A549 treated with Mapracorat at 1 μM for 4 hours (cell line): Measurements from ENCODE around the gene KRT10. TPM values are rescaled to one million over a fixed set of nuclear protein-coding genes. Genes with fewer than 3 reads are reported as not detected.

Source experiments
- total RNA-seq: library from RNA; stranded (reverse); fragments of 200-300 nt; extraction: Qiagen RNA extraction; gene quantifications from 5 replicates; pipeline ENCODE4 v1.2.3, GENCODE V29; 2022

KRT10 gene
- total RNA-seq = 70.6 to 111 TPM (median 103 TPM) in 5 replicates

GRCh38 chr17:40822132-40822812 is at the start of gene KRT10:
Gene KRT10, minus strand, starts transcription at chr17:40822614. Its CDS starts 29 bp downstream, at chr17:40822585.

DNA sequence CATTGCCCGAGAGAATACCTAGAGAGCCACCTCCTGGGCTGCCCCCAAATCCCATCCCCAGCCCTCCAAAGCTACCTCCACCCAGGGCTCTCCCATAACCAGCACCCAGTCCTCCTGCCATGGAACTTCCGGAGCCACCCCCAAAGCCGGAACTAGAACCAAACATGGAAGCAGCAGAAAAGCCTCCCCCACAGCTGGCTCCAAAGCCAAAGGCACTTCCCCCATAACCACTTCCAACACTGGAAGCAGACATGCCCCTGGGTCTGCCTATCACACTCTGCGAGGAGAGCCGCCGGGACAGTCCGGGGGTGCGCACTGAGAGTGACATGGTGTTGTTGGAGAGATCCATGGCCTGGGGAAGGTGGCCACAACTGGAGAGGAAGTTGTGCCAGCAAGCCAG is 44.4 kb upstream of the KRT10 start, which contains the start of gene KRT12:
Gene KRT12 (minus strand): TSS at position 386 of the 400 bp plus-strand sequence. CDS start 37 bp downstream, at position 349.

DNA sequence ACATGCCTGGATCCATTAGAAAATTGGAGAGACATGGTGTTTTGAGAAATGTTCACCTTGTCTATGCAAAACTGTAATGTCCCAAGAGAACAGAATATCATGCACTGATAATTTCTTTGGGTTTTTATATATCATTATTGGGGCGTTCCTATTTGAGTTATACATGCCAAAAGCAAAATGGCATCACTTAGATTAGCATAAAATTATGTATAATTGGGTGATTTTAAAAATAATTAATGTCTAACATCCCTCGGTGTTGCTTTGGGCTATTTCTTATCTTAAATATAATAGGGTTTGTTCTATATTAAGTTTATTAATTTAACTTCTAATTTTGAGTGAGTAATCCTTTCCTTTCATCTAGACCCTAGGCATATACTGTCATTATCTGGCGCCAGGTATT is 22.6 kb downstream of the KRT10 start, which contains the start of gene KRT28:
Gene KRT28 (minus strand): TSS at position 101 of the 400 bp plus-strand sequence. CDS start 66 bp downstream, at position 35.

GRCh38 chr17:40782450-40782849 is 40.0 kb downstream of the KRT10 start, which contains the start of gene KRT27:
Gene KRT27, minus strand, starts transcription at chr17:40782550. Its CDS starts 57 bp downstream, at chr17:40782493.

DNA sequence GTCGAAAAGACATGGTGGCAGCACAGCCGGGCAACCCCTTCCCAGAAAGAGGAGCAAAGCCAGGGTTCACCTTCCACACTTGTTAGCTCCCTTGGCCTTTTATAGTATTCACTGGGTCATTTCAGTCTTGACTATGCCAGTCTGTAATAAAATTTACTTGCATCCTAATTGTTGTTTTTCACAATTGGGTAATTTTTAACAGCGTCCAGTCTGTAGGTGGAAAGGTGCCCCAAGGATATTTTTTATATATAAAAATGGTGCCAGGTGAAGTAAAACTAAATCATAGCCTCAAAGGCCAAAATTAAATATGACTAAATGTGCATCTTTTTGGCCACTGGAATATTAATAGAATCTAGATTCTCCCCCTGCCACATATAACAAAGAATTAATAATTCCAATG is 50.3 kb downstream of the KRT10 start, which contains the start of gene KRT26:
Gene KRT26 (minus strand): TSS at position 101 of the 400 bp plus-strand sequence. CDS start 88 bp downstream, at position 13.

Other genes with a start within 250 kb of the KRT10 start
- gene SMARCE1, start 174.8 kb downstream of the KRT10 start, total RNA-seq = 106 to 111 TPM (median 108 TPM) in 5 replicates
- gene KRT222, start 157.4 kb downstream of the KRT10 start, total RNA-seq = 0.34 to 0.63 TPM (median 0.37 TPM) in 5 replicates
- gene KRT24, start 118.9 kb downstream of the KRT10 start, total RNA-seq = not detected in 5 replicates
- not detected in 5 replicates for gene KRT25, start 67.3 kb downstream of the KRT10 start, total RNA-seq
- gene KRT26, start 50.4 kb downstream of the KRT10 start, total RNA-seq = not detected in 5 replicates
- gene KRT27, start 40.1 kb downstream of the KRT10 start, total RNA-seq = 0.19 TPM in 1 of 5 replicates, not detected in the others
- gene KRT28, start 22.7 kb downstream of the KRT10 start, total RNA-seq = not detected in 5 replicates
- gene KRT12, start 44.6 kb upstream of the KRT10 start, total RNA-seq = not detected in 5 replicates
- gene KRT20, start 62.6 kb upstream of the KRT10 start, total RNA-seq = 0.17 to 0.45 TPM (median 0.26 TPM) in 5 replicates
- 0.08 to 0.15 TPM (median 0.08 TPM) in 3 of 5 replicates, not detected in the others for gene KRT23, start 115.0 kb upstream of the KRT10 start, total RNA-seq
- not detected in 5 replicates for gene KRT39, start 144.3 kb upstream of the KRT10 start, total RNA-seq
- gene KRT40, start 161.7 kb upstream of the KRT10 start, total RNA-seq = not detected in 5 replicates
- not detected in 5 replicates for gene KRTAP3-3, start 171.6 kb upstream of the KRT10 start, total RNA-seq
- gene KRTAP3-2, start 177.3 kb upstream of the KRT10 start, total RNA-seq = 0.22 to 0.42 TPM (median 0.37 TPM) in 3 of 5 replicates, not detected in the others
- gene KRTAP3-1, start 186.5 kb upstream of the KRT10 start, total RNA-seq = 0.35 TPM in 1 of 5 replicates, not detected in the others
- gene KRTAP1-5, start 204.6 kb upstream of the KRT10 start, total RNA-seq = not detected in 5 replicates
- gene KRTAP1-4, start 207.6 kb upstream of the KRT10 start, total RNA-seq = not detected in 5 replicates
- not detected in 5 replicates for gene KRTAP1-3, start 212.3 kb upstream of the KRT10 start, total RNA-seq
- gene KRTAP1-1, start 218.8 kb upstream of the KRT10 start, total RNA-seq = not detected in 5 replicates
- gene KRTAP2-1, start 224.7 kb upstream of the KRT10 start, total RNA-seq = not detected in 5 replicates
- gene KRTAP2-2, start 232.6 kb upstream of the KRT10 start, total RNA-seq = not detected in 5 replicates
- gene KRTAP2-3, start 237.5 kb upstream of the KRT10 start, total RNA-seq = 0.22 TPM in 1 of 5 replicates, not detected in the others
- gene KRTAP2-4, start 243.3 kb upstream of the KRT10 start, total RNA-seq = not detected in 5 replicates